Measurements from ENCODE around the gene FABP3. TPM values are rescaled to one million over a fixed set of nuclear protein-coding genes. Genes with fewer than 3 reads are reported as not detected.

FABP3 gene
- total and polyA plus RNA-seq, 2 donors (not counting 1 experiment from before 2014, with no cell fraction given) = 275 to 554 TPM

DNA sequence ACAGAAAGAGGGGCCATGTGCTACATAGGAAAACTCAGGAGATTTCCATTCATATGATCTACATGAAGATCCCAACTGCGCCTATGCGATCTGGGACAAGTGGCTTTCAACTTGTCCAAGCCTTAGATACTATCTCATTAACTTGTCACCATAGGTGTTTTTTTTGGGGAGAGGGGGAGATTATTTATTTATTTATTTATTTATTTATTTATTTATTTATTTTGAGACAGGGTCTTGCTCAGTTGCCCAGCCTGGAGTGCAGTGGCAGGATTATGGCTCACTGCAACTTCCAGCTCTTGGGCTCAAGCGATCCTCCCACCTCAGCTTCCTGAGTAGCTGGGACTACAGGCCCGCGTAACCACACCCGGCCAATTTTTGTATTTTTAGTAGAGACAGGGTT lies 11.3 kb downstream of the FABP3 start:
- H4K20me1 ChIP-seq (ENCODE audit: control insufficient read depth, extremely low read depth, insufficient read depth, low read length) = no peaks in the 10 kb centered on the region
- H3K27me3 ChIP-seq (ENCODE audit: control insufficient read depth, insufficient read depth, low read length) = no peaks in the 10 kb centered on the region
- no peak overlapping the region for H2AFZ ChIP-seq (ENCODE audit: low read length)
- TF ChIP-seq, protein P1, sequence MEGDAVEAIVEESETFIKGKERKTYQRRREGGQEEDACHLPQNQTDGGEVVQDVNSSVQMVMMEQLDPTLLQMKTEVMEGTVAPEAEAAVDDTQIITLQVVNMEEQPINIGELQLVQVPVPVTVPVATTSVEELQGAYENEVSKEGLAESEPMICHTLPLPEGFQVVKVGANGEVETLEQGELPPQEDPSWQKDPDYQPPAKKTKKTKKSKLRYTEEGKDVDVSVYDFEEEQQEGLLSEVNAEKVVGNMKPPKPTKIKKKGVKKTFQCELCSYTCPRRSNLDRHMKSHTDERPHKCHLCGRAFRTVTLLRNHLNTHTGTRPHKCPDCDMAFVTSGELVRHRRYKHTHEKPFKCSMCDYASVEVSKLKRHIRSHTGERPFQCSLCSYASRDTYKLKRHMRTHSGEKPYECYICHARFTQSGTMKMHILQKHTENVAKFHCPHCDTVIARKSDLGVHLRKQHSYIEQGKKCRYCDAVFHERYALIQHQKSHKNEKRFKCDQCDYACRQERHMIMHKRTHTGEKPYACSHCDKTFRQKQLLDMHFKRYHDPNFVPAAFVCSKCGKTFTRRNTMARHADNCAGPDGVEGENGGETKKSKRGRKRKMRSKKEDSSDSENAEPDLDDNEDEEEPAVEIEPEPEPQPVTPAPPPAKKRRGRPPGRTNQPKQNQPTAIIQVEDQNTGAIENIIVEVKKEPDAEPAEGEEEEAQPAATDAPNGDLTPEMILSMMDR (conservative IDR thresholded peaks at IDR 0.05 in 1 of 2, IDR thresholded peaks at IDR 0.05 in 1 of 2; ENCODE audit: low read depth in 1 of 2, low read length in 2 of 2) = no peak
- no peak for TF ChIP-seq EZH2 (IDR thresholded peaks at IDR 0.05; ENCODE audit: low read length, missing control alignments)
- no peaks in the 10 kb centered on the region for H3K9me3 ChIP-seq (ENCODE audit: control insufficient read depth, insufficient read depth, low read depth, low read length)
- DNase-seq (ENCODE audit: low read depth in 2 of 2) = no peak
- peaks cover 9% of the 10 kb centered on the region for H3K36me3 ChIP-seq (ENCODE audit: control insufficient read depth, insufficient read depth, low read length)
- no peaks in the 10 kb centered on the region for H3K79me2 ChIP-seq (ENCODE audit: control insufficient read depth, insufficient read depth, low read length)
- H3K4me3 ChIP-seq (replicated peaks in 1 of 4; ENCODE audit: control extremely low read depth in 1 of 4, insufficient read depth in 1 of 4, low read depth in 3 of 4, low read length in 4 of 4) = no peak overlapping the region
- H3K27ac ChIP-seq (ENCODE audit: insufficient read depth, low read length) = no peak overlapping the region
- H3K4me2 ChIP-seq (ENCODE audit: extremely low read depth, insufficient read depth, low read length) = no peak overlapping the region
- no peak overlapping the region for H3K9ac ChIP-seq (ENCODE audit: insufficient read depth, low read length)
- no peaks in the 10 kb centered on the region for H3K4me1 ChIP-seq (ENCODE audit: control insufficient read depth, extremely low read depth, insufficient read depth, low read length)

DNA sequence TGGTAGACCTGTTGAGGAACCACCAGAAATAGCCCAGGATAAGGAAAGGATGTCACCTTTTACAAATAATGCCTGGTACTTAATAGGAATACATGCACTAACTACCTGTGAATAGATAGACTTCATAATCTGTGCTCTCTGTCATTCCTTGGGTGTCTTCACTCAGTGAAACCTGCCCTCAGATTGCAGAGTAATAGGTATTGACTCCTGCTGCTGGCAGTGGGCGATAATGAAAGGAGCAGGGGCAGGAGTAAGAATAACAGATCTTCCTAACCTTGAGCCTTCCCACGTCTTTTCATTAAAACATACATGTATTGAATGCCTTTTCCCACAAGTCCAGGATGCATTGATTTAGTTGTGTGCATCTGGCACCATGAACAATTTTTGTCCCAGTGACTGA lies 16.4 kb downstream of the FABP3 start:
- DNase-seq (ENCODE audit: low read depth in 2 of 2) = no peak
- no peak overlapping the region for H3K4me2 ChIP-seq (ENCODE audit: extremely low read depth, insufficient read depth, low read length)
- no peak overlapping the region for H3K27ac ChIP-seq (ENCODE audit: insufficient read depth, low read length)
- peaks cover 2% of the 10 kb centered on the region for H3K4me1 ChIP-seq (ENCODE audit: control insufficient read depth, extremely low read depth, insufficient read depth, low read length)
- H3K36me3 ChIP-seq (ENCODE audit: control insufficient read depth, insufficient read depth, low read length) = no peaks in the 10 kb centered on the region
- no peak for TF ChIP-seq EZH2 (IDR thresholded peaks at IDR 0.05; ENCODE audit: low read length, missing control alignments)
- TF ChIP-seq, protein P1 (conservative IDR thresholded peaks at IDR 0.05 in 1 of 2, IDR thresholded peaks at IDR 0.05 in 1 of 2; ENCODE audit: low read depth in 1 of 2, low read length in 2 of 2) = no peak
- H3K4me3 ChIP-seq (replicated peaks in 1 of 4; ENCODE audit: control extremely low read depth in 1 of 4, insufficient read depth in 1 of 4, low read depth in 3 of 4, low read length in 4 of 4) = no peak overlapping the region
- no peaks in the 10 kb centered on the region for H3K9me3 ChIP-seq (ENCODE audit: control insufficient read depth, insufficient read depth, low read depth, low read length)
- no peaks in the 10 kb centered on the region for H3K27me3 ChIP-seq (ENCODE audit: control insufficient read depth, insufficient read depth, low read length)
- H2AFZ ChIP-seq (ENCODE audit: low read length) = no peak overlapping the region
- H3K9ac ChIP-seq (ENCODE audit: insufficient read depth, low read length) = no peak overlapping the region
- H3K79me2 ChIP-seq (ENCODE audit: control insufficient read depth, insufficient read depth, low read length) = no peaks in the 10 kb centered on the region
- H4K20me1 ChIP-seq (ENCODE audit: control insufficient read depth, extremely low read depth, insufficient read depth, low read length) = no peaks in the 10 kb centered on the region

DNA sequence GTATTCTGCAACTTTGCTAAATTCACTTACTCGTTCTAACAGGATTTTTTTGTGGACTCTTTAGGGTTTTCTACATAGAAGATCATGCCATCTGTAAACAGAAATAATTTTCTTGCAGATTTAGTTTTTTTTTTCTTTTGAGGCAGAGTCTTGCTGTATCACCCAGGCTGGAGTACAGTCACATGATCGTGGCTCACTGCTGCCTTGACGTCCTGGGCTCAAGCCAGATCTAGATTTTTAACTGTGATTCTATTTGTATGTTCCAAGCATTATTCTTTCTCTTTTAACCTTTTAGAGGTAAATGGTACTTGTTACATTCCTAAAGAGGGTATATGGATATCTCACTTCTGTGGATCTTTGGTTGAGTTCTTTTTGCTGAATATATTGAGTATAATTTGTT lies 18.6 kb downstream of the FABP3 start:
- Histone ChIP-seq H3K4me1 (ENCODE audit: control insufficient read depth, extremely low read depth, insufficient read depth, low read length) (peaks cover 2% of the 10 kb centered on the region), H3K79me2 (ENCODE audit: control insufficient read depth, insufficient read depth, low read length) (no peaks in the 10 kb centered on the region), H3K36me3 (ENCODE audit: control insufficient read depth, insufficient read depth, low read length) (peaks cover 2% of the 10 kb centered on the region), H3K4me3 (replicated peaks in 1 of 4; ENCODE audit: control extremely low read depth in 1 of 4, insufficient read depth in 1 of 4, low read depth in 3 of 4, low read length in 4 of 4) (no peak overlapping the region), H4K20me1 (ENCODE audit: control insufficient read depth, extremely low read depth, insufficient read depth, low read length) (no peaks in the 10 kb centered on the region), H3K27me3 (ENCODE audit: control insufficient read depth, insufficient read depth, low read length) (no peaks in the 10 kb centered on the region), H3K27ac (ENCODE audit: insufficient read depth, low read length) (no peak overlapping the region), H3K4me2 (ENCODE audit: extremely low read depth, insufficient read depth, low read length) (no peak overlapping the region), H3K9ac (ENCODE audit: insufficient read depth, low read length) (no peak overlapping the region), H2AFZ (ENCODE audit: low read length) (no peak overlapping the region), H3K9me3 (ENCODE audit: control insufficient read depth, insufficient read depth, low read depth, low read length) (no peaks in the 10 kb centered on the region)
- TF ChIP-seq, protein P1 (conservative IDR thresholded peaks at IDR 0.05 in 1 of 2, IDR thresholded peaks at IDR 0.05 in 1 of 2; ENCODE audit: low read depth in 1 of 2, low read length in 2 of 2) = no peak
- no peak for TF ChIP-seq EZH2 (IDR thresholded peaks at IDR 0.05; ENCODE audit: low read length, missing control alignments)
- DNase-seq (ENCODE audit: low read depth in 2 of 2) = peak; percentile 21 to 49

Data from fibroblast of lung (primary cell).